ENCODE data around the gene OXNAD1. TPM values are rescaled to one million over a fixed set of nuclear protein-coding genes. Genes with fewer than 3 reads are reported as not detected.

OXNAD1 gene
- total and polyA plus RNA-seq, 10 of the 15 experiments (the other 5 are each of a cell fraction or from before 2014, with no cell fraction given), result 5.6 to 27.8 (median 16.2) TPM

- ATAC-seq (no peak), FAIRE-seq (no peak), DNase-seq (ENCODE audit: low read depth, low spot score) (no peak)
- Histone ChIP-seq H3K9ac (ENCODE audit: control insufficient read depth, insufficient read depth, low read length) (no peak overlapping the region), H3K79me2 (ENCODE audit: control insufficient read depth, insufficient read depth, low read length) (no peaks in the 10 kb centered on the region), H3K4me2 (ENCODE audit: control insufficient read depth, insufficient read depth) (no peak overlapping the region; the same call in 1 of the 2 replicates), H2AFZ (ENCODE audit: control insufficient read depth, low read depth, low read length) (no peak overlapping the region), H3K36me3 (ENCODE audit: control insufficient read depth in 2 of 2, insufficient read depth in 2 of 2, low read length in 1 of 2) (no peaks in the 10 kb centered on the region), H3K9me3 (replicated peaks; ENCODE audit: control insufficient read depth, insufficient read depth, low read length) (no peaks in the 10 kb centered on the region), H3K4me3 (no peak overlapping the region), H3K27me3 (replicated peaks in 1 of 2; ENCODE audit: control insufficient read depth in 2 of 2, insufficient read depth in 2 of 2, low read length in 1 of 2) (no peaks in the 10 kb centered on the region), H4K20me1 (ENCODE audit: control insufficient read depth, insufficient read depth) (no peaks in the 10 kb centered on the region), H3K27ac (ENCODE audit: control insufficient read depth, insufficient read depth) (no peak overlapping the region), H3K4me1 (ENCODE audit: control insufficient read depth, insufficient read depth, low read length) (peaks cover 14% of the 10 kb centered on the region)
- in situ Hi-C loops (cut with MboI), result no loop called here
- ChIA-PET POLR2A (interaction anchor here (0.6 to 1.3 kb wide), 4 partner anchors 13 to 1046 kb away, joined by 3 to 15 read pairs (median 4); partner anchors contain the start of genes DPH3 and OXNAD1), RAD21 (ENCODE audit: unreplicated experiment) (interaction anchor here (0.7 to 1.4 kb wide), 8 partner anchors 8 to 455 kb away, joined by 3 to 8 read pairs (median 4); partner anchors contain the start of genes DPH3 and OXNAD1), SMC1A (ENCODE audit: uncharacterized antibody, unreplicated experiment) (interaction anchor here (0.9 to 5.7 kb wide), 7 partner anchors 8 to 444 kb away, joined by 3 to 43 read pairs (median 3); partner anchors contain the start of genes DPH3 and OXNAD1), CTCF (interaction anchor here (0.6 to 2.8 kb wide), 6 partner anchors 13 to 1923 kb away, joined by 3 to 22 read pairs (median 7); partner anchors contain the start of genes DPH3 and OXNAD1)
- 65% methylated on average over 9 of the region's 9 CpGs for WGBS (ENCODE audit: insufficient coverage, insufficient replicate concordance, low lambda C conversion rate, missing lambda C conversion rate)
- intact Hi-C loops (cut with micrococcal nuclease; ENCODE audit: unreplicated experiment), result no loop called here
- BruUV-seq (replicated peaks), result no TSS peak
- TF ChIP-seq ZNF217 (IDR thresholded peaks at IDR 0.05), result no peak
- TF ChIP-seq ZBTB40 (IDR thresholded peaks at IDR 0.05; ENCODE audit: borderline replicate concordance), result no peak
- TF ChIP-seq E4F1 (IDR thresholded peaks at IDR 0.05; ENCODE audit: borderline replicate concordance, partially characterized antibody), result no peak
- TF ChIP-seq RELB (IDR thresholded peaks at IDR 0.05; ENCODE audit: low read depth), result no peak
- TF ChIP-seq YBX1 (IDR thresholded peaks at IDR 0.05), result no peak
- no peak for TF ChIP-seq ZBTB4 (CRISPR knock-in tag; IDR thresholded peaks at IDR 0.05)
- TF ChIP-seq BCL11A (IDR thresholded peaks at IDR 0.05; ENCODE audit: low read depth, low read length), result no peak
- no peak for TF ChIP-seq USF1 (IDR thresholded peaks at IDR 0.05; ENCODE audit: borderline replicate concordance, extremely low read length, insufficient read depth, low read depth, low read length)
These were observed 13.5 kb upstream of the OXNAD1 start for GRCh38 chr3:16251316-16252085.
